K562 (cell line): Measurements from ENCODE around the gene PPOX. TPM values are rescaled to one million over a fixed set of nuclear protein-coding genes. Genes with fewer than 3 reads are reported as not detected.

Source experiments
- ASH1L ChIP-seq: fragments of 450-650 bp; IDR thresholded peaks from 2 replicates; pipeline ENCODE4 v1.6.1; 2018; ENCODE audit warnings: borderline replicate concordance, mild to moderate bottlenecking, low read depth; ENCODE audit not compliant: partially characterized antibody
- GATAD2B ChIP-seq: fragments of 450-650 bp; IDR thresholded peaks from 2 replicates; pipeline ENCODE4 v1.6.1; 2017; ENCODE audit warnings: mild to moderate bottlenecking, borderline replicate concordance
- HCFC1 ChIP-seq: IDR thresholded peaks from 2 replicates; pipeline ENCODE4 v1.6.1; 2012; ENCODE audit warnings: low read depth, low read length, improper control_type of control experiment
- PRPF4 ChIP-seq: fragments of 200-400 bp; formaldehyde crosslinking; IDR thresholded peaks from one replicate; pipeline ENCODE4 v1.6.1; 2017; ENCODE audit warnings: low read length, low read depth, mild to moderate bottlenecking; ENCODE audit not compliant: insufficient read depth, poor library complexity, severe bottlenecking
- SMARCB1 ChIP-seq: IDR thresholded peaks from 2 replicates; pipeline ENCODE4 v1.6.1; 2011; ENCODE audit warnings: improper control_type of control experiment, low read depth; ENCODE audit not compliant: insufficient read length
- ZFPM2 ChIP-seq: fragments of 250-450 bp; sonication (Bioruptor Pico); IDR thresholded peaks from 2 replicates; pipeline ENCODE4 v1.5.1; 2022; ENCODE audit warnings: mild to moderate bottlenecking
- ZKSCAN3 ChIP-seq: fragments of 250-450 bp; sonication (Bioruptor Pico); IDR thresholded peaks from 2 replicates; pipeline ENCODE4 v1.4.0; 2020
- ZNF584 ChIP-seq: fragments of 200-800 bp; sonication (Bioruptor generic); IDR thresholded peaks from 2 replicates; pipeline ENCODE4 v1.6.1; 2016; ENCODE audit warnings: low read depth, mild to moderate bottlenecking, missing genetic modification characterization, missing compliant biosample characterization
- ZNF77 ChIP-seq: fragments of 250-450 bp; sonication (Bioruptor Pico); IDR thresholded peaks from 2 replicates; pipeline ENCODE4 v1.5.0; 2020
- polyA plus RNA-seq, 8 experiments: library from polyadenylated mRNA; depleted of rRNA in 4 of 8; stranded (reverse) in 5 of 8; unstranded in 3 of 8; fragments of >200 nt; fragmentation: Nextera tagmentation in 2 of 8; fragmentation: Illumina TruSeq in 1 of 8; extraction: Ambion mirVana in 2 of 8; extraction: Trizol in 1 of 8; gene quantifications; 2 replicates each; pipeline versions ENCODE4 v1.2.1 to v1.2.3, GENCODE V29; 2011 to 2014; ENCODE audit warnings: inconsistent platforms in 1 of 8, missing spikeins in 1 of 8
- total RNA-seq, 7 experiments: library from RNA; depleted of rRNA in 6 of 7; stranded (reverse); fragments of >200 nt in 6 of 7; fragmentation: Illumina TruSeq in 2 of 7; extraction: Trizol in 2 of 7; gene quantifications; 2 replicates each; pipeline versions ENCODE4 v1.2.1 to v1.2.3, GENCODE V29; 2011 to 2021; ENCODE audit warnings: low replicate concordance in 1 of 7
- TF ChIP-seq, protein P1 (sequence below): fragments of 250-450 bp; sonication (Bioruptor Pico); IDR thresholded peaks from 2 replicates; pipeline ENCODE4 v1.5.0; 2020; ENCODE audit warnings: mild to moderate bottlenecking, borderline replicate concordance
- TF ChIP-seq, protein P2 (sequence below): fragments of 150-350 bp; IDR thresholded peaks from 2 replicates; pipeline ENCODE4 v1.6.1; 2014; ENCODE audit warnings: low read depth, mild to moderate bottlenecking, low read length, borderline replicate concordance
- TF ChIP-seq, protein P3 (sequence below), 2 experiments: fragments of 450-650 bp; conservative IDR thresholded peaks; 2 replicates each; pipeline ENCODE4 v1.6.1; 2017; ENCODE audit warnings: mild to moderate bottlenecking in 2 of 2, moderate library complexity in 2 of 2
- TF ChIP-seq, protein P4 (sequence below): fragments of 250-450 bp; sonication (Bioruptor Pico); IDR thresholded peaks from 2 replicates; pipeline ENCODE4 v1.4.0; 2020

Gene PPOX
- total and polyA plus RNA-seq, 9 of the 15 experiments (the other 6 are each of a cell fraction or from before 2014, with no cell fraction given), result 17.0 to 57.1 (median 38.9) TPM

GRCh38 chr1:161132410-161133219 lies 33.6 kb upstream of the PPOX start, which contains the start of gene DEDD (continued):
- TF ChIP-seq, protein P1, sequence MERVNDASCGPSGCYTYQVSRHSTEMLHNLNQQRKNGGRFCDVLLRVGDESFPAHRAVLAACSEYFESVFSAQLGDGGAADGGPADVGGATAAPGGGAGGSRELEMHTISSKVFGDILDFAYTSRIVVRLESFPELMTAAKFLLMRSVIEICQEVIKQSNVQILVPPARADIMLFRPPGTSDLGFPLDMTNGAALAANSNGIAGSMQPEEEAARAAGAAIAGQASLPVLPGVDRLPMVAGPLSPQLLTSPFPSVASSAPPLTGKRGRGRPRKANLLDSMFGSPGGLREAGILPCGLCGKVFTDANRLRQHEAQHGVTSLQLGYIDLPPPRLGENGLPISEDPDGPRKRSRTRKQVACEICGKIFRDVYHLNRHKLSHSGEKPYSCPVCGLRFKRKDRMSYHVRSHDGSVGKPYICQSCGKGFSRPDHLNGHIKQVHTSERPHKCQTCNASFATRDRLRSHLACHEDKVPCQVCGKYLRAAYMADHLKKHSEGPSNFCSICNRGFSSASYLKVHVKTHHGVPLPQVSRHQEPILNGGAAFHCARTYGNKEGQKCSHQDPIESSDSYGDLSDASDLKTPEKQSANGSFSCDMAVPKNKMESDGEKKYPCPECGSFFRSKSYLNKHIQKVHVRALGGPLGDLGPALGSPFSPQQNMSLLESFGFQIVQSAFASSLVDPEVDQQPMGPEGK, result no peak
- no peak for TF ChIP-seq ZFPM2 (CRISPR knock-in tag)
- TF ChIP-seq, protein P2, sequence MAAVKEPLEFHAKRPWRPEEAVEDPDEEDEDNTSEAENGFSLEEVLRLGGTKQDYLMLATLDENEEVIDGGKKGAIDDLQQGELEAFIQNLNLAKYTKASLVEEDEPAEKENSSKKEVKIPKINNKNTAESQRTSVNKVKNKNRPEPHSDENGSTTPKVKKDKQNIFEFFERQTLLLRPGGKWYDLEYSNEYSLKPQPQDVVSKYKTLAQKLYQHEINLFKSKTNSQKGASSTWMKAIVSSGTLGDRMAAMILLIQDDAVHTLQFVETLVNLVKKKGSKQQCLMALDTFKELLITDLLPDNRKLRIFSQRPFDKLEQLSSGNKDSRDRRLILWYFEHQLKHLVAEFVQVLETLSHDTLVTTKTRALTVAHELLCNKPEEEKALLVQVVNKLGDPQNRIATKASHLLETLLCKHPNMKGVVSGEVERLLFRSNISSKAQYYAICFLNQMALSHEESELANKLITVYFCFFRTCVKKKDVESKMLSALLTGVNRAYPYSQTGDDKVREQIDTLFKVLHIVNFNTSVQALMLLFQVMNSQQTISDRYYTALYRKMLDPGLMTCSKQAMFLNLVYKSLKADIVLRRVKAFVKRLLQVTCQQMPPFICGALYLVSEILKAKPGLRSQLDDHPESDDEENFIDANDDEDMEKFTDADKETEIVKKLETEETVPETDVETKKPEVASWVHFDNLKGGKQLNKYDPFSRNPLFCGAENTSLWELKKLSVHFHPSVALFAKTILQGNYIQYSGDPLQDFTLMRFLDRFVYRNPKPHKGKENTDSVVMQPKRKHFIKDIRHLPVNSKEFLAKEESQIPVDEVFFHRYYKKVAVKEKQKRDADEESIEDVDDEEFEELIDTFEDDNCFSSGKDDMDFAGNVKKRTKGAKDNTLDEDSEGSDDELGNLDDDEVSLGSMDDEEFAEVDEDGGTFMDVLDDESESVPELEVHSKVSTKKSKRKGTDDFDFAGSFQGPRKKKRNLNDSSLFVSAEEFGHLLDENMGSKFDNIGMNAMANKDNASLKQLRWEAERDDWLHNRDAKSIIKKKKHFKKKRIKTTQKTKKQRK, result no peak
- TF ChIP-seq, protein P3, sequence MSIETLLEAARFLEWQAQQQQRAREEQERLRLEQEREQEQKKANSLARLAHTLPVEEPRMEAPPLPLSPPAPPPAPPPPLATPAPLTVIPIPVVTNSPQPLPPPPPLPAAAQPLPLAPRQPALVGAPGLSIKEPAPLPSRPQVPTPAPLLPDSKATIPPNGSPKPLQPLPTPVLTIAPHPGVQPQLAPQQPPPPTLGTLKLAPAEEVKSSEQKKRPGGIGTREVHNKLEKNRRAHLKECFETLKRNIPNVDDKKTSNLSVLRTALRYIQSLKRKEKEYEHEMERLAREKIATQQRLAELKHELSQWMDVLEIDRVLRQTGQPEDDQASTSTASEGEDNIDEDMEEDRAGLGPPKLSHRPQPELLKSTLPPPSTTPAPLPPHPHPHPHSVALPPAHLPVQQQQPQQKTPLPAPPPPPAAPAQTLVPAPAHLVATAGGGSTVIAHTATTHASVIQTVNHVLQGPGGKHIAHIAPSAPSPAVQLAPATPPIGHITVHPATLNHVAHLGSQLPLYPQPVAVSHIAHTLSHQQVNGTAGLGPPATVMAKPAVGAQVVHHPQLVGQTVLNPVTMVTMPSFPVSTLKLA (conservative IDR thresholded peaks at IDR 0.05), result peak; percentile 43 to 68
- TF ChIP-seq, protein P4, sequence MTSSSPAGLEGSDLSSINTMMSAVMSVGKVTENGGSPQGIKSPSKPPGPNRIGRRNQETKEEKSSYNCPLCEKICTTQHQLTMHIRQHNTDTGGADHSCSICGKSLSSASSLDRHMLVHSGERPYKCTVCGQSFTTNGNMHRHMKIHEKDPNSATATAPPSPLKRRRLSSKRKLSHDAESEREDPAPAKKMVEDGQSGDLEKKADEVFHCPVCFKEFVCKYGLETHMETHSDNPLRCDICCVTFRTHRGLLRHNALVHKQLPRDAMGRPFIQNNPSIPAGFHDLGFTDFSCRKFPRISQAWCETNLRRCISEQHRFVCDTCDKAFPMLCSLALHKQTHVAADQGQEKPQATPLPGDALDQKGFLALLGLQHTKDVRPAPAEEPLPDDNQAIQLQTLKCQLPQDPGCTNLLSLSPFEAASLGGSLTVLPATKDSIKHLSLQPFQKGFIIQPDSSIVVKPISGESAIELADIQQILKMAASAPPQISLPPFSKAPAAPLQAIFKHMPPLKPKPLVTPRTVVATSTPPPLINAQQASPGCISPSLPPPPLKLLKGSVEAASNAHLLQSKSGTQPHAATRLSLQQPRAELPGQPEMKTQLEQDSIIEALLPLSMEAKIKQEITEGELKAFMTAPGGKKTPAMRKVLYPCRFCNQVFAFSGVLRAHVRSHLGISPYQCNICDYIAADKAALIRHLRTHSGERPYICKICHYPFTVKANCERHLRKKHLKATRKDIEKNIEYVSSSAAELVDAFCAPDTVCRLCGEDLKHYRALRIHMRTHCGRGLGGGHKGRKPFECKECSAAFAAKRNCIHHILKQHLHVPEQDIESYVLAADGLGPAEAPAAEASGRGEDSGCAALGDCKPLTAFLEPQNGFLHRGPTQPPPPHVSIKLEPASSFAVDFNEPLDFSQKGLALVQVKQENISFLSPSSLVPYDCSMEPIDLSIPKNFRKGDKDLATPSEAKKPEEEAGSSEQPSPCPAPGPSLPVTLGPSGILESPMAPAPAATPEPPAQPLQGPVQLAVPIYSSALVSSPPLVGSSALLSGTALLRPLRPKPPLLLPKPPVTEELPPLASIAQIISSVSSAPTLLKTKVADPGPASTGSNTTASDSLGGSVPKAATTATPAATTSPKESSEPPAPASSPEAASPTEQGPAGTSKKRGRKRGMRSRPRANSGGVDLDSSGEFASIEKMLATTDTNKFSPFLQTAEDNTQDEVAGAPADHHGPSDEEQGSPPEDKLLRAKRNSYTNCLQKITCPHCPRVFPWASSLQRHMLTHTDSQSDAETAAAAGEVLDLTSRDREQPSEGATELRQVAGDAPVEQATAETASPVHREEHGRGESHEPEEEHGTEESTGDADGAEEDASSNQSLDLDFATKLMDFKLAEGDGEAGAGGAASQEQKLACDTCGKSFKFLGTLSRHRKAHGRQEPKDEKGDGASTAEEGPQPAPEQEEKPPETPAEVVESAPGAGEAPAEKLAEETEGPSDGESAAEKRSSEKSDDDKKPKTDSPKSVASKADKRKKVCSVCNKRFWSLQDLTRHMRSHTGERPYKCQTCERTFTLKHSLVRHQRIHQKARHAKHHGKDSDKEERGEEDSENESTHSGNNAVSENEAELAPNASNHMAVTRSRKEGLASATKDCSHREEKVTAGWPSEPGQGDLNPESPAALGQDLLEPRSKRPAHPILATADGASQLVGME (CRISPR knock-in tag), result no peak
- no peak; the same call in 1 of the 2 replicates for TF ChIP-seq ZNF584 (CRISPR knock-in tag)
- TF ChIP-seq ZNF77 (CRISPR knock-in tag), result no peak
- no peak for TF ChIP-seq PRPF4
- TF ChIP-seq ASH1L, result peak; percentile 59
- TF ChIP-seq HCFC1, result peak; percentile 96
- no peak for TF ChIP-seq ZKSCAN3 (CRISPR knock-in tag)
- peak; percentile 94 for TF ChIP-seq GATAD2B
- TF ChIP-seq SMARCB1, result no peak
